GM12872 (cell line): Measurements from ENCODE around the gene HNRNPM.

ENCODE experiments used
- TF ChIP-seq, protein P1 (sequence below): IDR thresholded peaks from 3 replicates; pipeline ENCODE4 v1.5.1; 2011; ENCODE audit warnings: low read depth, mild to moderate bottlenecking, low read length, moderate library complexity; ENCODE audit not compliant: insufficient read depth

The HNRNPM gene

DNA sequence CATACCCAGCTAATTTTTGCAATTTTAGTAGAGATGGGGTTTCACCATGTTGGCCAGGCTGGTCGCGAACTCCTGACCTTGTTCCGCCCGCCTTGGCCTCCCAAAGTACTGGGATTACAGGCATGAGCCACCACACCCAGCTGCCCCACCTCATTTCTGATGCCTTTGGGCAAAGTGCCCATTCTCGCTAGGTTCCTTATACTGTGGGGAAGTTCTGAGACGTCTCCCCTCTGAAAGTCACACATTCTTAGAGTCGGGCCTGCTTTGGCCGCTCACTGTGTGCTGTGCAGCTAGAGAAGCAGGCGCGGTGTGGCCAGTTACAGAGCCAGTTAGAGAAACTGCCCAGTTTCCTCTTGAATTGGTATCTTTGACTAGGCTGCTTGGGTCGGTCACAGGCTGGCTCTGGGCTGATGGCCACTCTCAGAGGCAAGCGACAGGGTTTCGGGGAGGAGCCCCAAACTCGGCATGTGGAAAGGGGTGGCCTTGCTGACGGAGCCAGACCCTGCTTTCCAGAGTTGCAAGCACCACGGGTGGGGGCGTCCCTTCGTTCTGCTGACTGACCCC, 39.6 kb downstream of the HNRNPM start:
- TF ChIP-seq, protein P1, sequence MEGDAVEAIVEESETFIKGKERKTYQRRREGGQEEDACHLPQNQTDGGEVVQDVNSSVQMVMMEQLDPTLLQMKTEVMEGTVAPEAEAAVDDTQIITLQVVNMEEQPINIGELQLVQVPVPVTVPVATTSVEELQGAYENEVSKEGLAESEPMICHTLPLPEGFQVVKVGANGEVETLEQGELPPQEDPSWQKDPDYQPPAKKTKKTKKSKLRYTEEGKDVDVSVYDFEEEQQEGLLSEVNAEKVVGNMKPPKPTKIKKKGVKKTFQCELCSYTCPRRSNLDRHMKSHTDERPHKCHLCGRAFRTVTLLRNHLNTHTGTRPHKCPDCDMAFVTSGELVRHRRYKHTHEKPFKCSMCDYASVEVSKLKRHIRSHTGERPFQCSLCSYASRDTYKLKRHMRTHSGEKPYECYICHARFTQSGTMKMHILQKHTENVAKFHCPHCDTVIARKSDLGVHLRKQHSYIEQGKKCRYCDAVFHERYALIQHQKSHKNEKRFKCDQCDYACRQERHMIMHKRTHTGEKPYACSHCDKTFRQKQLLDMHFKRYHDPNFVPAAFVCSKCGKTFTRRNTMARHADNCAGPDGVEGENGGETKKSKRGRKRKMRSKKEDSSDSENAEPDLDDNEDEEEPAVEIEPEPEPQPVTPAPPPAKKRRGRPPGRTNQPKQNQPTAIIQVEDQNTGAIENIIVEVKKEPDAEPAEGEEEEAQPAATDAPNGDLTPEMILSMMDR, result no peak

DNA sequence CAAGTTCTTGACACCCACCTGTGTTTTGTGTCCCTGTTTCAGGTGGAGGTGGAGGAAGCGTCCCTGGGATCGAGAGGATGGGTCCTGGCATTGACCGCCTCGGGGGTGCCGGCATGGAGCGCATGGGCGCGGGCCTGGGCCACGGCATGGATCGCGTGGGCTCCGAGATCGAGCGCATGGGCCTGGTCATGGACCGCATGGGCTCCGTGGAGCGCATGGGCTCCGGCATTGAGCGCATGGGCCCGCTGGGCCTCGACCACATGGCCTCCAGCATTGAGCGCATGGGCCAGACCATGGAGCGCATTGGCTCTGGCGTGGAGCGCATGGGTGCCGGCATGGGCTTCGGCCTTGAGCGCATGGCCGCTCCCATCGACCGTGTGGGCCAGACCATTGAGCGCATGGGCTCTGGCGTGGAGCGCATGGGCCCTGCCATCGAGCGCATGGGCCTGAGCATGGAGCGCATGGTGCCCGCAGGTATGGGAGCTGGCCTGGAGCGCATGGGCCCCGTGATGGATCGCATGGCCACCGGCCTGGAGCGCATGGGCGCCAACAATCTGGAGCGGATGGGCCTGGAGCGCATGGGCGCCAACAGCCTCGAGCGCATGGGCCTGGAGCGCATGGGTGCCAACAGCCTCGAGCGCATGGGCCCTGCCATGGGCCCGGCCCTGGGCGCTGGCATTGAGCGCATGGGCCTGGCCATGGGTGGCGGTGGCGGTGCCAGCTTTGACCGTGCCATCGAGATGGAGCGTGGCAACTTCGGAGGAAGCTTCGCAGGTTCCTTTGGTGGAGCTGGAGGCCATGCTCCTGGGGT, 41.0 kb downstream of the HNRNPM start:
- TF ChIP-seq, protein P1, result no peak

- TF ChIP-seq, protein P1, result no peak
Observed at GRCh38 chr19:8486661-8487136, 41.9 kb downstream of the HNRNPM start.

GRCh38 chr19:8487137-8487851, 42.5 kb downstream of the HNRNPM start:
- TF ChIP-seq, protein P1, result no peak

GRCh38 chr19:8488365-8488764, 43.6 kb downstream of the HNRNPM start:
- TF ChIP-seq, protein P1, result no peak

- TF ChIP-seq, protein P1, result no peak
Observed at GRCh38 chr19:8489561-8490394, 45.0 kb downstream of the HNRNPM start.
